CD14-positive monocyte (primary cell): ENCODE measurements around the gene ERGIC3. TPM values are rescaled to one million over a fixed set of nuclear protein-coding genes. Genes with fewer than 3 reads are reported as not detected.

ENCODE experiments used
- DNase-seq, 3 donors: peaks; one replicate each; pipeline ENCODE4 v3.0.0-alpha.2; 2011 to 2022
- H2AFZ ChIP-seq: 2 replicates; pipeline ENCODE4 v1.6.0; 2012; ENCODE audit warnings: mild to moderate bottlenecking, low read depth, low read length, inconsistent platforms; ENCODE audit not compliant: insufficient read depth, poor library complexity, severe bottlenecking
- H3K27ac ChIP-seq, 2 donors: 1 replicate in 1 of 2; 2 replicates in 1 of 2; pipeline ENCODE4 v1.5.1; 2012 to 2013; ENCODE audit warnings: low read length in 2 of 2, control low read depth in 1 of 2, inconsistent platforms in 1 of 2, low read depth in 1 of 2, mild to moderate bottlenecking in 1 of 2
- H3K27me3 ChIP-seq, 2 donors: one replicate each; pipeline versions ENCODE4 v1.6.0 to v1.6.1; 2011 to 2013; ENCODE audit warnings: low read length in 2 of 2; ENCODE audit not compliant: control insufficient read depth in 2 of 2, insufficient read depth in 2 of 2
- H3K36me3 ChIP-seq, 2 donors: replicated peaks in 1 of 2; 1 replicate in 1 of 2; 2 replicates in 1 of 2; pipeline versions ENCODE4 v1.5.1 to v1.6.1; 2012 to 2013; ENCODE audit warnings: low read length in 2 of 2, control low read depth in 1 of 2, inconsistent platforms in 1 of 2, mild to moderate bottlenecking in 1 of 2; ENCODE audit not compliant: insufficient read depth in 2 of 2, control insufficient read depth in 1 of 2
- H3K4me1 ChIP-seq, 2 donors: 1 replicate in 1 of 2; 2 replicates in 1 of 2; pipeline versions ENCODE4 v1.5.1 to v1.6.1; 2012 to 2013; ENCODE audit warnings: low read length in 2 of 2, control low read depth in 1 of 2, inconsistent platforms in 1 of 2, mild to moderate bottlenecking in 1 of 2, moderate library complexity in 1 of 2; ENCODE audit not compliant: insufficient read depth in 2 of 2, control insufficient read depth in 1 of 2
- H3K4me2 ChIP-seq: replicated peaks from 2 replicates; pipeline ENCODE3; 2012; ENCODE audit warnings: low read length, moderate library complexity, mild to moderate bottlenecking; ENCODE audit not compliant: poor library complexity, severe bottlenecking; ENCODE audit errors: extremely low read depth
- H3K4me3 ChIP-seq, 3 experiments: fragments of 200-600 bp in 1 of 3; sonication (generic) in 1 of 3; replicated peaks in 1 of 3; 1 replicate in 2 of 3; 2 replicates in 1 of 3; pipeline ENCODE4 v1.5.1; 2011 to 2013; ENCODE audit warnings: low read length in 3 of 3, mild to moderate bottlenecking in 3 of 3, control low read depth in 2 of 3, low read depth in 2 of 3, inconsistent platforms in 1 of 3, moderate library complexity in 1 of 3
- H3K79me2 ChIP-seq: 2 replicates; pipeline ENCODE4 v1.6.0; 2012; ENCODE audit warnings: mild to moderate bottlenecking, control low read depth, inconsistent platforms, low read length, moderate library complexity; ENCODE audit not compliant: insufficient read depth
- H3K9ac ChIP-seq: 2 replicates; pipeline ENCODE4 v1.6.0; 2017; ENCODE audit warnings: low read length, mild to moderate bottlenecking; ENCODE audit not compliant: insufficient read depth, poor library complexity, severe bottlenecking
- H3K9me3 ChIP-seq, 2 donors: replicated peaks in 1 of 2; 1 replicate in 1 of 2; 2 replicates in 1 of 2; pipeline versions ENCODE4 v1.5.1 to v1.6.1; 2012 to 2013; ENCODE audit warnings: low read length in 2 of 2, control low read depth in 1 of 2; ENCODE audit not compliant: control insufficient read depth in 1 of 2, insufficient read depth in 1 of 2
- H4K20me1 ChIP-seq: 2 replicates; pipeline ENCODE4 v1.6.0; 2012; ENCODE audit warnings: mild to moderate bottlenecking, low read length, control low read depth, moderate library complexity; ENCODE audit not compliant: insufficient read depth
- H3K27ac Mint-ChIP-seq, 7 donors: one replicate each; pipeline ENCODE4 v1.8.0; 2020; ENCODE audit warnings: mild to moderate bottlenecking in 7 of 7, mixed read lengths in 7 of 7, moderate library complexity in 6 of 7, inconsistent platforms in 2 of 7
- H3K27me3 Mint-ChIP-seq, 3 donors: one replicate each; pipeline ENCODE4 v1.8.0; 2021 to 2022; ENCODE audit warnings: low read depth in 3 of 3, mild to moderate bottlenecking in 3 of 3, mixed read lengths in 3 of 3, moderate library complexity in 3 of 3, inconsistent platforms in 1 of 3
- H3K36me3 Mint-ChIP-seq, 2 donors: one replicate each; pipeline ENCODE4 v1.8.0; 2020; ENCODE audit warnings: mixed read lengths in 2 of 2, inconsistent platforms in 1 of 2, mild to moderate bottlenecking in 1 of 2
- H3K4me1 Mint-ChIP-seq: one replicate; pipeline ENCODE4 v1.8.0; 2020; ENCODE audit warnings: mild to moderate bottlenecking, mixed read lengths
- H3K4me3 Mint-ChIP-seq, 2 donors: one replicate each; pipeline ENCODE4 v1.8.0; 2020; ENCODE audit warnings: mild to moderate bottlenecking in 2 of 2, mixed read lengths in 2 of 2, moderate library complexity in 1 of 2
- H3K9me3 Mint-ChIP-seq, 7 donors: one replicate each; pipeline ENCODE4 v1.8.0; 2020 to 2022; ENCODE audit warnings: mixed read lengths in 7 of 7, mild to moderate bottlenecking in 6 of 7, moderate library complexity in 6 of 7, inconsistent platforms in 2 of 7
- CTCF ChIP-seq: fragments of 200-600 bp; IDR thresholded peaks from one replicate; pipeline ENCODE4 v1.8.0; 2022; ENCODE audit warnings: antibody characterized with exemption, mild to moderate bottlenecking
- WGBS: methylation state at CpG from one replicate; pipeline ENCODE4 v1.1.5; 2013; ENCODE audit warnings: missing lambda C conversion rate; ENCODE audit not compliant: insufficient coverage; 5-methylcytosine and 5-hydroxymethylcytosine counted together
- intact Hi-C, 2 donors: fragments of 100-400 bp; cut with micrococcal nuclease; formaldehyde crosslinking; loops; one replicate each; pipeline versions ENCODE4 v1.15.0 to v1.15.1; 2023
- polyA plus RNA-seq, 3 donors: library from polyadenylated mRNA; depleted of rRNA in 1 of 3; unstranded in 2 of 3; stranded (reverse) in 1 of 3; fragments of 300-500 nt in 2 of 3; fragments of >200 nt in 1 of 3; fragmentation: Illumina TruSeq in 2 of 3; gene quantifications; 1 replicate in 2 of 3; 2 replicates in 1 of 3; pipeline ENCODE4 v1.2.3, GENCODE V29; 2012 to 2021

ERGIC3 gene
- polyA plus RNA-seq, 3 donors, result 128 to 371 (median 130) TPM

- intact Hi-C loops, result no loop called here
- H4K20me1 ChIP-seq, result no peaks in the 10 kb centered on the region
- H3K79me2 ChIP-seq, result no peaks in the 10 kb centered on the region
- peaks cover 0 to 6% of the 10 kb centered on the region in 2 donors for H3K9me3 ChIP-seq
- H3K9ac ChIP-seq, result no peak overlapping the region
- no peak overlapping the region for H3K4me2 ChIP-seq
- TF ChIP-seq CTCF, result no peak
- no peak overlapping the region for H3K27ac Mint-ChIP-seq
- H3K36me3 ChIP-seq, result no peaks in the 10 kb centered on the region
- peaks cover 0 to 2% (median under 1%) of the 10 kb centered on the region in 3 donors for H3K27me3 Mint-ChIP-seq
- no peaks in the 10 kb centered on the region for H3K36me3 Mint-ChIP-seq
- no peaks in the 10 kb centered on the region for H3K27me3 ChIP-seq
- peaks cover 0 to 12% (median 5%) of the 10 kb centered on the region in 7 donors for H3K9me3 Mint-ChIP-seq
- WGBS, result 90% methylated on average over 15 of the region's 18 CpGs
- no peak overlapping the region for H3K27ac ChIP-seq
- H3K4me1 ChIP-seq, result no peaks in the 10 kb centered on the region
- no peak overlapping the region for H3K4me3 ChIP-seq
- no peak overlapping the region for H3K4me3 Mint-ChIP-seq
- peaks cover 15% of the 10 kb centered on the region for H3K4me1 Mint-ChIP-seq
- no peak for DNase-seq
- no peak overlapping the region for H2AFZ ChIP-seq
These were observed 42.0 kb downstream of the ERGIC3 start for GRCh38 chr20:35583636-35584560.

GRCh38 chr20:35586751-35587425 lies 45.0 kb downstream of the ERGIC3 start:
- Histone ChIP-seq H3K27ac (no peak overlapping the region), H3K4me1 (no peaks in the 10 kb centered on the region), H3K9me3 (peaks cover 0 to 4% of the 10 kb centered on the region in 2 donors), H3K9ac (no peak overlapping the region), H4K20me1 (no peaks in the 10 kb centered on the region), H2AFZ (no peak overlapping the region), H3K4me3 (no peak overlapping the region), H3K27me3 (no peaks in the 10 kb centered on the region), H3K79me2 (no peaks in the 10 kb centered on the region), H3K4me2 (no peak overlapping the region), H3K36me3 (no peaks in the 10 kb centered on the region)
- no peak for TF ChIP-seq CTCF
- no peaks in the 10 kb centered on the region for H3K36me3 Mint-ChIP-seq
- peaks cover 0 to 5% (median 4%) of the 10 kb centered on the region in 7 donors for H3K9me3 Mint-ChIP-seq
- intact Hi-C loops, result no loop called here
- H3K27ac Mint-ChIP-seq, result no peak overlapping the region
- 93% methylated on average over 3 of the region's 6 CpGs for WGBS
- no peak overlapping the region for H3K4me3 Mint-ChIP-seq
- H3K27me3 Mint-ChIP-seq, result peaks cover 0 to 3% (median 2%) of the 10 kb centered on the region in 3 donors
- H3K4me1 Mint-ChIP-seq, result peaks cover 15% of the 10 kb centered on the region
- no peak for DNase-seq
